Lung (tissue), 12 donors: ENCODE data around the gene CLDN7. TPM values are rescaled to one million over a fixed set of nuclear protein-coding genes. Genes with fewer than 3 reads are reported as not detected.

Experiments
- ATAC-seq: fragments of 200-7000 bp; cut with Tn5 transposase; one replicate; pipeline ENCODE4 v1.9.1; 2020; ENCODE audit warnings: moderate number of reproducible peaks; ENCODE audit not compliant: insufficient read depth, low FRiP score
- DNase-seq, 3 donors: peaks; one replicate each; pipeline ENCODE4 v3.0.0-alpha.2; 2013 to 2017
- H3K27ac ChIP-seq, 2 donors: one replicate each; pipeline ENCODE4 v1.5.1; 2013; ENCODE audit warnings: mild to moderate bottlenecking in 2 of 2, moderate library complexity in 2 of 2, control low read depth in 1 of 2, inconsistent platforms in 1 of 2, low read depth in 1 of 2, low read length in 1 of 2
- H3K27me3 ChIP-seq, 3 donors: one replicate each; pipeline ENCODE4 v1.5.1; 2013; ENCODE audit warnings: low read length in 2 of 3; ENCODE audit not compliant: control insufficient read depth in 3 of 3, insufficient read depth in 3 of 3
- H3K36me3 ChIP-seq, 4 donors: one replicate each; pipeline ENCODE4 v1.5.1; 2013; ENCODE audit warnings: low read length in 4 of 4, mild to moderate bottlenecking in 1 of 4, moderate library complexity in 1 of 4; ENCODE audit not compliant: control insufficient read depth in 4 of 4, insufficient read depth in 4 of 4
- H3K4me1 ChIP-seq, 5 donors: one replicate each; pipeline ENCODE4 v1.5.1; 2013; ENCODE audit warnings: low read length in 5 of 5, mild to moderate bottlenecking in 2 of 5, moderate library complexity in 1 of 5; ENCODE audit not compliant: control insufficient read depth in 5 of 5, insufficient read depth in 5 of 5
- H3K4me3 ChIP-seq: one replicate; pipeline ENCODE4 v1.5.1; 2013; ENCODE audit warnings: mild to moderate bottlenecking, control low read depth, moderate library complexity
- H3K9ac ChIP-seq, 2 donors: one replicate each; pipeline ENCODE4 v1.5.1; 2013; ENCODE audit warnings: low read length in 2 of 2, control low read depth in 1 of 2; ENCODE audit not compliant: insufficient read depth in 1 of 2
- H3K9me3 ChIP-seq, 4 donors: one replicate each; pipeline ENCODE4 v1.5.1; 2013; ENCODE audit warnings: low read length in 3 of 4, mild to moderate bottlenecking in 1 of 4, moderate library complexity in 1 of 4; ENCODE audit not compliant: control insufficient read depth in 4 of 4, insufficient read depth in 3 of 4
- WGBS, 2 donors: extraction: QIAGEN DNeasy Blood & Tissue Kit; methylation state at CpG; one replicate each; pipeline ENCODE4 v1.1.7; 2013; 5-methylcytosine and 5-hydroxymethylcytosine counted together
- polyA plus RNA-seq, 2 donors: library from polyadenylated mRNA; stranded (reverse); fragments of 200-250 nt; gene quantifications; one replicate each; pipeline ENCODE4 v1.2.1, GENCODE V29; 2013
- total RNA-seq, 2 donors: library from RNA; depleted of rRNA in 1 of 2; stranded (reverse); fragments of >200 nt in 1 of 2; gene quantifications; one replicate each; pipeline ENCODE4 v1.2.1, GENCODE V29; 2014 to 2021
- TF ChIP-seq, protein P1 (sequence below): IDR thresholded peaks from 2 replicates; pipeline ENCODE4 v1.5.1; 2012; ENCODE audit warnings: mild to moderate bottlenecking; ENCODE audit errors: control extremely low read depth, extremely low read depth
- donor health status: control.
- donor health status: control.
- donor health status: Bipolar disorder and iron deficiency.
- donor health status: healthy.
- donor health status: DM: yes; HTN: yes; CAD: no.

CLDN7 gene
- total and polyA plus RNA-seq, 4 donors: 117 to 199 (median 145) TPM

DNA sequence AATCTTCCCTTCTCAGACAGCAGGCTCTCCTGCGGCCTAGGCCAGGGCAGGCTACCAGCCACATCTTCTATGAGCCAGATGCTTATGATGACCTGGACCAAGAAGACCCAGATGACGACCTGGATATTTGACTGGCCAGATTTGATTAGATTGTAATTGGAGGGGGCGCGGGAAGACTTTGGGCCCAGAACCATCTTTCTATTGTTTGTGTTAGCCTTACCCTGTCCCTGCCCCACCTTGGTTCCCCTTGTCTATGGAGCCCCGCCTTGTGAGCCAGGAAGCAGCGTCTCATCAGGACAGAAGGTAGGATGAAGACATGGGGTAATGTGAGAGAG is 2.8 kb downstream of the CLDN7 start:
- ATAC-seq: no peak
- no peak for DNase-seq
- H3K36me3 ChIP-seq: peaks cover 0 to 23% (median 9%) of the 10 kb centered on the region in 4 donors
- TF ChIP-seq, protein P1, sequence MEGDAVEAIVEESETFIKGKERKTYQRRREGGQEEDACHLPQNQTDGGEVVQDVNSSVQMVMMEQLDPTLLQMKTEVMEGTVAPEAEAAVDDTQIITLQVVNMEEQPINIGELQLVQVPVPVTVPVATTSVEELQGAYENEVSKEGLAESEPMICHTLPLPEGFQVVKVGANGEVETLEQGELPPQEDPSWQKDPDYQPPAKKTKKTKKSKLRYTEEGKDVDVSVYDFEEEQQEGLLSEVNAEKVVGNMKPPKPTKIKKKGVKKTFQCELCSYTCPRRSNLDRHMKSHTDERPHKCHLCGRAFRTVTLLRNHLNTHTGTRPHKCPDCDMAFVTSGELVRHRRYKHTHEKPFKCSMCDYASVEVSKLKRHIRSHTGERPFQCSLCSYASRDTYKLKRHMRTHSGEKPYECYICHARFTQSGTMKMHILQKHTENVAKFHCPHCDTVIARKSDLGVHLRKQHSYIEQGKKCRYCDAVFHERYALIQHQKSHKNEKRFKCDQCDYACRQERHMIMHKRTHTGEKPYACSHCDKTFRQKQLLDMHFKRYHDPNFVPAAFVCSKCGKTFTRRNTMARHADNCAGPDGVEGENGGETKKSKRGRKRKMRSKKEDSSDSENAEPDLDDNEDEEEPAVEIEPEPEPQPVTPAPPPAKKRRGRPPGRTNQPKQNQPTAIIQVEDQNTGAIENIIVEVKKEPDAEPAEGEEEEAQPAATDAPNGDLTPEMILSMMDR: no peak
- peaks cover 0 to 22% (median 18%) of the 10 kb centered on the region in 3 donors for H3K27me3 ChIP-seq
- H3K4me1 ChIP-seq: peaks cover 0 to 11% (median 0%) of the 10 kb centered on the region in 5 donors
- no peaks in the 10 kb centered on the region for H3K9me3 ChIP-seq
- WGBS, 2 donors: 92 to 94% methylated on average over 6 of the region's 6 CpGs
- peak overlapping the region in 1 of 2 donors; percentile 23 for H3K27ac ChIP-seq
- no peak overlapping the region for H3K9ac ChIP-seq
- no peak overlapping the region for H3K4me3 ChIP-seq

DNA sequence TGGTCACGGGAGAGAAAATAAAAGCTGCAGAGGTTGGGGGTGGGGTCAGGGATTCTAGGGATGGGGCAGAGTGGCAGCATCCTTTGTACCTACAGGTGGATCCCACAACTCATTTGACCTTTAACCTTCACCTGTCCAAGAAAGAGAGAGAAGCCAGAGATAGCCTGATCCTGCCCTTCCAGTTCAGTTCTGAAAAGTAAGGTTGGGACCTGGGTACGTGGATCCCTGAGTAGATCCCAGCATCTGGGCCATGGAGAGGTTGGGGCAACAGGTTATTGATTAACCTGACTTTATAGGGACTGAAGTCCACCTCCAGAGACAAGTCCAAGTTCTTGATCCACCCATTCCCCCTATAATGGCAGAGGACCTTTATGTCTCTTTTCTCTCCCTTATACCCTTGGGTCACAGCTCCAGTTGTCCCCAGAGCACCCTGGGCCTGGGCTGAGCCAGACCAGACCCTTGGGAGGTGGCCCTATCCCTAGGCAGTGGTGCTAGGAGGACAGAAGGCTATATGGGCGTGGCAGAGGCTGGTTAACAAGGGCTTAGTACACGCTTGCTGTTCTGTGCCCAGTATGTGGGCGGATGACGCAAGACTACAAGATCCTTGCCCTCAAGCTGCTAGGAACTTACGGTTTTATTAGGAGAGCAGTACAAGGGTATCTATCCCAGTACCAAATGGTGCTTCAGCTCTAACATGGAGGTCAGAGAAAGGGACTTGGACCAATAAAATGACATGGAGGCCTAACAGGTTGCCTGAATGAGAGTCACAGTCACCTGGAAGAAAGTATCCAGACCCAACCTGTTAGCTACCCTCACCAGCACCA is 3.3 kb downstream of the CLDN7 start:
- H3K4me3 ChIP-seq: no peak overlapping the region
- DNase-seq (no peak), ATAC-seq (peak; percentile 21)
- TF ChIP-seq, protein P1: no peak
- peaks cover 0 to 11% (median 0%) of the 10 kb centered on the region in 5 donors for H3K4me1 ChIP-seq
- 64 to 72% methylated on average over 7 of the region's 7 CpGs for WGBS, 2 donors
- H3K27me3 ChIP-seq: peaks cover 0 to 20% (median 18%) of the 10 kb centered on the region in 3 donors
- H3K36me3 ChIP-seq: peaks cover 0 to 29% (median 12%) of the 10 kb centered on the region in 4 donors
- H3K27ac ChIP-seq: peak overlapping the region in 1 of 2 donors; percentile 23
- no peak overlapping the region for H3K9ac ChIP-seq
- H3K9me3 ChIP-seq: no peaks in the 10 kb centered on the region

DNA sequence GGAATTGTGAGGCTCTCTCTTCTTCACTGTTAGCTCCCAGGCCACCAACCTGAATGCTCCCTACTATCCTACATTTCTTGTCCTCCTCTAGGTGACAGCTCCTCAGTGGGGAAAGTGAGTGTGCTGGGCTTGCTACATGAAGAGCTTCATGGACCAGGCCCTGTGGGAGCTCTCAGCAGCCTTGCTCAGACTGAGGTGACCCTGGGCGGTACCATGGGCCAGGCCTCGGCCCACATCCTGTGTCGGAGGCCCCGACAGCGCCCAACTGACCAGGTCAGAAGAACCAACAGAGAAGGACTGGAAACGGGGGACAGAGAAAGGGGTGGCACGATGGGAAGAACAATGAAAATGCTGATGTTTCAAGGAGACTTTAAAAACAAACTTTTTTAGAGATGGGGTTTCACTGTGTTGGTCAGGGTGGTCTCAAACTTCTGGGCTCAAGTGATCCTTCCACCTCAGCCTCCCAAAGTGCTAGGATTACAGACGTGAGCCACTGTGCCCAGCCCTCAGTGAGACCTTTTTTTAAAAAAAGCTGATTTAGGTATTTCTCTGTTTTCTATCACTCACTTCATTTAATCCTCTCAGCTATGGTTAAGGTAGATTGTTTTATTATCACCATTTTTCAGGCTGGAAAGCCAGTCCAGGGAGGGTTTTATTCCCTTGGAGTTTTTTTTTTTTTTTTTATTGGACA is 5.4 kb downstream of the CLDN7 start:
- peaks cover 0 to 13% (median 3%) of the 10 kb centered on the region in 5 donors for H3K4me1 ChIP-seq
- no peak overlapping the region for H3K9ac ChIP-seq
- no peak for ATAC-seq
- H3K36me3 ChIP-seq: peaks cover 0 to 30% (median 12%) of the 10 kb centered on the region in 4 donors
- H3K27me3 ChIP-seq: peaks cover 0 to 6% (median 3%) of the 10 kb centered on the region in 3 donors
- no peak for DNase-seq
- TF ChIP-seq, protein P1: no peak
- WGBS, 2 donors: 89 to 95% methylated on average over 8 of the region's 8 CpGs
- no peak overlapping the region for H3K4me3 ChIP-seq
- no peaks in the 10 kb centered on the region for H3K9me3 ChIP-seq
- peak overlapping the region in 1 of 2 donors; percentile 10 for H3K27ac ChIP-seq
